CD4-positive, CD25-positive, alpha-beta regulatory T cell (primary cell): Measurements from ENCODE around the gene RAVER1. TPM values are rescaled to one million over a fixed set of nuclear protein-coding genes. Genes with fewer than 3 reads are reported as not detected.

ENCODE experiments used
- polyA plus RNA-seq, 4 donors: library from polyadenylated mRNA; unstranded; fragments of 300-500 nt; fragmentation: Illumina TruSeq; gene quantifications; one replicate each; pipeline ENCODE4 v1.2.3, GENCODE V29; 2021
- total RNA-seq: library from RNA; stranded (reverse); gene quantifications from one replicate; pipeline ENCODE4 v1.2.3, GENCODE V29; 2022

The RAVER1 gene
- total and polyA plus RNA-seq, 5 donors from 2014 or later, result 10.6 to 39.0 (median 10.8) TPM

Other genes starting within 250 kb of the RAVER1 start
- gene SHFL, start 247.2 kb downstream of the RAVER1 start, total RNA-seq, result 93.2 TPM
- gene SHFL, start 247.2 kb downstream of the RAVER1 start, polyA plus RNA-seq, result 10 to 100 TPM; 28.0 to 29.4 (median 28.6) TPM
- 0.30 TPM for gene ANGPTL6, start 230.9 kb downstream of the RAVER1 start, total RNA-seq
- gene ANGPTL6, start 230.9 kb downstream of the RAVER1 start, polyA plus RNA-seq, result under 1 TPM; 0.18 to 0.53 (median 0.22) TPM
- 62.2 TPM for gene PPAN, start 227.2 kb downstream of the RAVER1 start, total RNA-seq
- 10 to 100 TPM; 14.1 to 29.2 (median 21.7) TPM for gene PPAN, start 227.2 kb downstream of the RAVER1 start, polyA plus RNA-seq
- gene P2RY11, start 221.8 kb downstream of the RAVER1 start, total RNA-seq, result 23.0 TPM
- 1 to 10 TPM in 3 of 4 donors, under 1 TPM in 1; 0.64 to 2.2 (median 1.6) TPM for gene P2RY11, start 221.8 kb downstream of the RAVER1 start, polyA plus RNA-seq
- gene EIF3G, start 213.6 kb downstream of the RAVER1 start, total RNA-seq, result 328 TPM
- gene EIF3G, start 213.6 kb downstream of the RAVER1 start, polyA plus RNA-seq, result 100 to 1,000 TPM; 243 to 257 (median 253) TPM
- 259 TPM for gene DNMT1, start 138.6 kb downstream of the RAVER1 start, total RNA-seq
- 100 to 1,000 TPM in 1 of 4 donors, 10 to 100 TPM in 3; 78.8 to 103 (median 97.6) TPM for gene DNMT1, start 138.6 kb downstream of the RAVER1 start, polyA plus RNA-seq
- gene S1PR2, start 102.2 kb downstream of the RAVER1 start, total RNA-seq, result 20.9 TPM
- gene S1PR2, start 102.2 kb downstream of the RAVER1 start, polyA plus RNA-seq, result 1 to 10 TPM; 2.9 to 3.8 (median 3.2) TPM
- gene MRPL4, start 81.3 kb downstream of the RAVER1 start, total RNA-seq, result 37.0 TPM
- 10 to 100 TPM; 24.9 to 36.6 (median 32.4) TPM for gene MRPL4, start 81.3 kb downstream of the RAVER1 start, polyA plus RNA-seq
- 13.7 TPM for gene ICAM1, start 62.4 kb downstream of the RAVER1 start, total RNA-seq
- 1 to 10 TPM; 4.8 to 8.2 (median 6.9) TPM for gene ICAM1, start 62.4 kb downstream of the RAVER1 start, polyA plus RNA-seq
- gene ICAM4, start 46.6 kb downstream of the RAVER1 start, total RNA-seq, result 0.67 TPM
- gene ICAM4, start 46.6 kb downstream of the RAVER1 start, polyA plus RNA-seq, result under 1 TPM; 0.20 to 0.67 (median 0.41) TPM
- gene ICAM5, start 43.6 kb downstream of the RAVER1 start, total RNA-seq, result 0.20 TPM
- not detected for gene ICAM5, start 43.6 kb downstream of the RAVER1 start, polyA plus RNA-seq
- gene ZGLP1, start 23.7 kb downstream of the RAVER1 start, total RNA-seq, result 2.8 TPM
- gene ZGLP1, start 23.7 kb downstream of the RAVER1 start, polyA plus RNA-seq, result under 1 TPM in 1 of 4 donors, not detected in 3; 0.32 TPM
- gene FDX2, start 17.5 kb downstream of the RAVER1 start, total RNA-seq, result 3.5 TPM
- 10 to 100 TPM; 13.1 to 16.5 (median 13.5) TPM for gene FDX2, start 17.5 kb downstream of the RAVER1 start, polyA plus RNA-seq
- gene ICAM3, start 6.1 kb upstream of the RAVER1 start, total RNA-seq, result 218 TPM
- 100 to 1,000 TPM; 239 to 288 (median 270) TPM for gene ICAM3, start 6.1 kb upstream of the RAVER1 start, polyA plus RNA-seq
- gene TYK2, start 47.0 kb upstream of the RAVER1 start, total RNA-seq, result 304 TPM
- 10 to 100 TPM; 50.3 to 58.3 (median 53.9) TPM for gene TYK2, start 47.0 kb upstream of the RAVER1 start, polyA plus RNA-seq
- 229 TPM for gene CDC37, start 70.0 kb upstream of the RAVER1 start, total RNA-seq
- 10 to 100 TPM; 53.4 to 69.9 (median 61.0) TPM for gene CDC37, start 70.0 kb upstream of the RAVER1 start, polyA plus RNA-seq
- gene PDE4A, start 87.0 kb upstream of the RAVER1 start, total RNA-seq, result 16.6 TPM
- gene PDE4A, start 87.0 kb upstream of the RAVER1 start, polyA plus RNA-seq, result 1 to 10 TPM in 3 of 4 donors, under 1 TPM in 1; 0.86 to 4.2 (median 3.5) TPM
- 26.2 TPM for gene KEAP1, start 169.8 kb upstream of the RAVER1 start, total RNA-seq
- gene KEAP1, start 169.8 kb upstream of the RAVER1 start, polyA plus RNA-seq, result 10 to 100 TPM; 45.0 to 75.1 (median 56.3) TPM
- gene S1PR5, start 183.9 kb upstream of the RAVER1 start, total RNA-seq, result not detected
- under 1 TPM in 3 of 4 donors, not detected in 1; 0.17 to 0.31 (median 0.30) TPM for gene S1PR5, start 183.9 kb upstream of the RAVER1 start, polyA plus RNA-seq
- gene ATG4D, start 210.4 kb upstream of the RAVER1 start, total RNA-seq, result 62.4 TPM
- gene ATG4D, start 210.4 kb upstream of the RAVER1 start, polyA plus RNA-seq, result 10 to 100 TPM; 14.0 to 17.0 (median 14.7) TPM
- gene KRI1, start 232.5 kb upstream of the RAVER1 start, total RNA-seq, result 34.6 TPM
- gene KRI1, start 232.5 kb upstream of the RAVER1 start, polyA plus RNA-seq, result 10 to 100 TPM in 3 of 4 donors, 1 to 10 TPM in 1; 8.6 to 13.8 (median 12.0) TPM
- 57.0 TPM for gene CDKN2D, start 235.4 kb upstream of the RAVER1 start, total RNA-seq
- 100 to 1,000 TPM in 3 of 4 donors, 10 to 100 TPM in 1; 92.6 to 125 (median 113) TPM for gene CDKN2D, start 235.4 kb upstream of the RAVER1 start, polyA plus RNA-seq